Endothelial cell (in vitro differentiated cells): ENCODE data around the gene ANKFN1. TPM values are rescaled to one million over a fixed set of nuclear protein-coding genes. Genes with fewer than 3 reads are reported as not detected.

ENCODE experiments used
- DNase-seq: peaks from one replicate; pipeline ENCODE4 v3.0.0; 2021; ENCODE audit warnings: low spot score
- H3K27ac Mint-ChIP-seq: one replicate; pipeline ENCODE4 v1.8.0; 2021; ENCODE audit warnings: mixed read lengths, inconsistent platforms; ENCODE audit not compliant: unreplicated experiment
- H3K27me3 Mint-ChIP-seq: one replicate; pipeline ENCODE4 v1.8.0; 2021; ENCODE audit warnings: mild to moderate bottlenecking, moderate library complexity, mixed read lengths, inconsistent platforms; ENCODE audit not compliant: unreplicated experiment
- H3K36me3 Mint-ChIP-seq: one replicate; pipeline ENCODE4 v1.8.0; 2021; ENCODE audit warnings: mild to moderate bottlenecking, low read depth, mixed read lengths, inconsistent platforms; ENCODE audit not compliant: unreplicated experiment
- H3K4me1 Mint-ChIP-seq: one replicate; pipeline ENCODE4 v1.8.0; 2021; ENCODE audit warnings: mild to moderate bottlenecking, mixed read lengths, inconsistent platforms; ENCODE audit not compliant: unreplicated experiment
- H3K4me3 Mint-ChIP-seq: one replicate; pipeline ENCODE4 v1.8.0; 2021; ENCODE audit warnings: mild to moderate bottlenecking, mixed read lengths, inconsistent platforms; ENCODE audit not compliant: unreplicated experiment
- H3K9me3 Mint-ChIP-seq: one replicate; pipeline ENCODE4 v1.8.0; 2021; ENCODE audit warnings: mixed read lengths, inconsistent platforms; ENCODE audit not compliant: unreplicated experiment
- total RNA-seq: library from RNA; stranded (reverse); fragmentation: NEBNext Ultra II Directional; extraction: Animal tissue kit (Norgen Biotek cat#: 25700); gene quantifications from one replicate; pipeline ENCODE4 v1.2.1, GENCODE V29; 2021; ENCODE audit not compliant: unreplicated experiment
- TF ChIP-seq, protein P1 (sequence below): fragments of 200-600 bp; sonication (generic); IDR thresholded peaks from one replicate; pipeline ENCODE4 v1.5.0; 2021; ENCODE audit warnings: antibody characterized with exemption; ENCODE audit not compliant: unreplicated experiment

The ANKFN1 gene
- total RNA-seq, 1 donor from 2014 or later = not detected

DNA sequence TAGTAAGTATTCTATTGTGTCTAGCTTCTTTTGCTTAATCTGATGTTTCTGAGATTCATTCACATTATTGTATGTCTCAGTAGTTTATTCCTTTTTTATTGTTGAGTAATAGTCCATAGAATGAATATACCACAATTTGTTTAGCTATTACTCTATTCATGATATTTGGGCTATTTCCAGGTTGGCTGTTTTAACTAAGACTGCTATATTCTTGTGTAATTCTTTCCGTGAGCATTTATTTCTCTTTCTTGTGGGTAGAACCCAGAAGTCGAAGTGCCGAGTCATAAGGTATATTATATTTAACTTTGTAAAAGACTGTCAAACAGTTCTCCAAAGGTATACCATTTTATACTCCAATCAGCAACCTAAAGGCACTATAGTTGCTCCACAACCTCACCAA is 160.8 kb downstream of the ANKFN1 start:
- no peaks in the 10 kb centered on the region for H3K9me3 Mint-ChIP-seq
- no peaks in the 10 kb centered on the region for H3K36me3 Mint-ChIP-seq
- H3K27me3 Mint-ChIP-seq = no peaks in the 10 kb centered on the region
- peaks cover 10% of the 10 kb centered on the region for H3K4me1 Mint-ChIP-seq
- no peak for DNase-seq
- H3K4me3 Mint-ChIP-seq = no peak overlapping the region
- no peak overlapping the region for H3K27ac Mint-ChIP-seq
- TF ChIP-seq, protein P1, sequence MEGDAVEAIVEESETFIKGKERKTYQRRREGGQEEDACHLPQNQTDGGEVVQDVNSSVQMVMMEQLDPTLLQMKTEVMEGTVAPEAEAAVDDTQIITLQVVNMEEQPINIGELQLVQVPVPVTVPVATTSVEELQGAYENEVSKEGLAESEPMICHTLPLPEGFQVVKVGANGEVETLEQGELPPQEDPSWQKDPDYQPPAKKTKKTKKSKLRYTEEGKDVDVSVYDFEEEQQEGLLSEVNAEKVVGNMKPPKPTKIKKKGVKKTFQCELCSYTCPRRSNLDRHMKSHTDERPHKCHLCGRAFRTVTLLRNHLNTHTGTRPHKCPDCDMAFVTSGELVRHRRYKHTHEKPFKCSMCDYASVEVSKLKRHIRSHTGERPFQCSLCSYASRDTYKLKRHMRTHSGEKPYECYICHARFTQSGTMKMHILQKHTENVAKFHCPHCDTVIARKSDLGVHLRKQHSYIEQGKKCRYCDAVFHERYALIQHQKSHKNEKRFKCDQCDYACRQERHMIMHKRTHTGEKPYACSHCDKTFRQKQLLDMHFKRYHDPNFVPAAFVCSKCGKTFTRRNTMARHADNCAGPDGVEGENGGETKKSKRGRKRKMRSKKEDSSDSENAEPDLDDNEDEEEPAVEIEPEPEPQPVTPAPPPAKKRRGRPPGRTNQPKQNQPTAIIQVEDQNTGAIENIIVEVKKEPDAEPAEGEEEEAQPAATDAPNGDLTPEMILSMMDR = no peak

DNA sequence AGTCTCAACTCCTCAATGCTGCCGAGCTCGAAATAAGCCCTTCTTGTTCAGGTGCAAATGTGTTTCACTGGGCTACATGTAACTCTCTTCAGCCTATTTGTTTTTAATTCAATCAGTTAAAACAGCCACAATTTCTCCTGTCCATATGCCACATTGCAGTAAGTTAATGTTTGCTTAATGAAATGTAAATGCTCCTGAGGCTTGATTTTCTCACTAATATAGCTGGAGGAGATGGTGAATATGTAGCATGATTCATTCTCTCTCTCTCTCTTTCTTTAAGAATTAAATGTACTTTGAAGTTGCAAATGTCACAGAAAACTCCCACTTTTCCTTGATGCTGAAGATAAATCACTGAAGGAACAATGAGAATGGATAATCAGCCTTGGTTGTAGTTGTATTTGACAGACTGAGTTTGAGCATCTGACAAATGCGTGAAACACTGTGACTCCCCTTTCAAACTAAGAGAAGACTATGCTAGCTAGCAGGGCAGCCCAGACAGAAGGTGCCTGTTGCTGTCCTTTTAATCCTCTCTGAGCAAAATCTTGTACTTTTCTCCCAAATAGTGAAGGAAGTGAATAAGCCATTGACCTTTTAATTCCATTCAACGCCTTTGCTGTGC is 161.8 kb downstream of the ANKFN1 start:
- no peaks in the 10 kb centered on the region for H3K36me3 Mint-ChIP-seq
- no peak overlapping the region for H3K4me3 Mint-ChIP-seq
- no peaks in the 10 kb centered on the region for H3K27me3 Mint-ChIP-seq
- H3K9me3 Mint-ChIP-seq = no peaks in the 10 kb centered on the region
- no peak overlapping the region for H3K27ac Mint-ChIP-seq
- peaks cover 10% of the 10 kb centered on the region for H3K4me1 Mint-ChIP-seq
- TF ChIP-seq, protein P1 = no peak
- no peak for DNase-seq

DNA sequence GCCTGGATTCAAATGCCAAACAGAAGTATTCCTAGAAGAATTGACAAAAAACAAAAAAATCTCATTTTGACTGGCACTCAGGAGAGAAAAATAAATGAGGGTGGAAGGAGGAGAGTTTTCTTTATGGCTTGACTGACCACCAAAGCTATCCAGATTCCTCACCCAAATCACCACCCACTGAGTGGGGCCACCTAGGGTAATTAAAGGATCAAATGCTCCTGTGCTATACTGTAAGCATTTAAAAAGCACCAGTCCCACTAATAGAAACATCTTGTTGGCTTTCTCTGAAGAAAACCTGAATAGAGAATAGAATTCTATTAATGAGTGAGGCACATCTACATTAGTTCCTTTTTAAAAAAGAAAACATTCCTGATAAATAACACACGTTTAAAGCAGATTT is 163.3 kb downstream of the ANKFN1 start:
- Mint-ChIP-seq H3K4me1 (peaks cover 14% of the 10 kb centered on the region), H3K27me3 (no peaks in the 10 kb centered on the region), H3K4me3 (no peak overlapping the region), H3K27ac (peak overlapping the region; percentile 92), H3K9me3 (no peaks in the 10 kb centered on the region), H3K36me3 (no peaks in the 10 kb centered on the region)
- DNase-seq = no peak
- TF ChIP-seq, protein P1 = no peak

DNA sequence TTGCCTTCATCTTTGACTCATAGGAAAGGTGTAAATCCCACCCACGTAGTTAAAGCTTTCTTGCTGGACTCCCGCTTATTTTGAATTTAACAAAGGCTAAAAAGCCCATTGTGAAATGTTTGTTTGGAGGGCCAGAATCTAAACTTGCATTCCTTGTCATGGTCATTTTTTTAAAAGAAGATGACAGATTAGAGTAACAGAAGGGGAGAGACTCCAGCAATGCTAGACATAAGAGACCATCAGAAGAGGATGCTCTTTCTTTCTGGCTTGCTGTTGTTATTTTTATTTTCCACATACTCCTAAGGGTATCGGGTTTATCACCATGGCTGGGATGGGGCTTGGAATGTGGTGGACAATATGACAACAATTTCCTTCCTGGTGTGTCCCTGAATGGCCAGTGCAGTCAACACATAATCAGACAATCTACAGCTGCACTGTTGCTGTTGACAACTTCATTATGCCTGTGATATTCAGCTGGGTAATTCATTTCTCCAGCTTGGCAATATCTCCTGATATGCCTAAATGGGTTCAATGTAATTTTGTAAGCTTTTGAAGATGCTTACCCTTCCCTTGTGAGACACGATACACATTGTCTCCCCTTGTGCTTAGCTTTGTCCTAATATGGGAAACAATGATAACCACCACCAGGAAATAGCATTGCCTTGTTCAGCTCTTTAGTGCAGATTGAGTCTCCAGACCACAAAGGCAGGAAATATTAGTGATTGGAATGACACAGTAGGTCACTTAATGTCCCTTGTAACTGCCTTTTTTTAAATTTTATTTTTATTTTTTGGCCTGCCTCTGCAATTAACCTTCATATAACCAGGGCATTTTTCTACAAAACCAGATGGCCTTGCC is 164.3 kb downstream of the ANKFN1 start:
- TF ChIP-seq, protein P1 = no peak
- Mint-ChIP-seq H3K36me3 (no peaks in the 10 kb centered on the region), H3K27ac (peak overlapping the region; percentile 92), H3K9me3 (no peaks in the 10 kb centered on the region), H3K27me3 (peaks cover 2% of the 10 kb centered on the region), H3K4me1 (peaks cover 14% of the 10 kb centered on the region), H3K4me3 (no peak overlapping the region)
- no peak for DNase-seq

DNA sequence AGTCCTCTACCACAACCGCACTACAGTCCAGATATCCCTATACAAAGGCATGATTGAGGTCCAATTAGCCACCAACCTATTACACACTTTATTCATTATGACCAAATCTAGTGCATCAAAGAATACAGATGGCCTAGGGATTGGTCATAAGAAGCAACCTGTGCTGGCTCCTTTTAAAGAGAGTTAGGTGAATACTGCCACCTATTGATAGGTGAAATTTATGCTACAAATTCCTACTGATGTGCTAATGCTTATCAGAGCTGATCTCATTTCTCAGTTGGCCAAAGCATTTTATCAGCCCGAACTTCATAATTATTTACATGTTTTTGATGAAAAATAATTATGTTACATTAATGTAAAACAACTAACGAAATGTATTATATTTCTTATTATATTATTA is 166.3 kb downstream of the ANKFN1 start:
- H3K4me3 Mint-ChIP-seq = no peak overlapping the region
- TF ChIP-seq, protein P1 = peak; percentile 58
- H3K36me3 Mint-ChIP-seq = no peaks in the 10 kb centered on the region
- H3K27ac Mint-ChIP-seq = no peak overlapping the region
- H3K9me3 Mint-ChIP-seq = no peaks in the 10 kb centered on the region
- H3K27me3 Mint-ChIP-seq = peaks cover 2% of the 10 kb centered on the region
- H3K4me1 Mint-ChIP-seq = peaks cover 21% of the 10 kb centered on the region
- DNase-seq = no peak
